ENCODE measurements around the gene CHMP3.

CHMP3 gene

GRCh38 chr2:86461042-86461743 is 102.0 kb downstream of the CHMP3 start:
- DNase-seq: no peak

DNA sequence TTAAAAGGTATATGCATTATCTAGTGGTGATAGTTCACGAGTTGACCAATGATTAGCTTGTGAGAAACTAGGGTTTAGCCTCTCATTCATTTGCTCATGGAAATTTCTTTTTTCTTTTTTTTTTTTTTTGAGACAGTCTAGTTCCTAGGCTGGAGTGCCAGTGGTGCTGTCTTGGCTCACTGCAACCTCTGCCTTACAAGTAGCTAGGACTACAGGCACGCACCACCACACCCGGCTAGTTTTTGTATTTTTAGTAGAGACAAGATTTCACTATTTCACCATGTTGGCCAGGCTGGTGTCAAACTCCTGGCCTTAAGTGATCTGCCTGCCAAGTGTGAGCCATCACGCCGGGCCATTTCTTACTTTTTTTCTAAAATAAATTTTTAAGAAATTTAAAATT is 108.1 kb downstream of the CHMP3 start:
- no peak for DNase-seq

DNA sequence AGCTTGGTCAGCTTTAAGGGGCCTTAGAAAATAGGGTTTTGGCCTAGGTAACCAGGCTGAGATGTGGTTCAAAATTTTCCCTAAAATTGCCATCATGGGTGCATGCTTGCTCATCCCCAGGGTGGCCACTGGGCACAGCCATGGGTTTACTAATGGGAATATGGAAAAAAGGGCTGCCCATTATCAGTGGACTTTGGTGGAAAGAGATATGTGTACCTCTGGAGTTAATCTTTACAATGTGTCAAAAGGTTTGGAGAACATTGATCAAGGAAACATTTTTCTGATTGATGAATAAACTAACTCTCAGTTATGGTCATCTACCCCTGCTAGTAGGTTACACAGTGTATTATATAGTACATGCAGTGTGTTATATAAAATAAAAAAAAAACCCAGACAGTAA is 109.0 kb downstream of the CHMP3 start:
- no peak for DNase-seq

GRCh38 chr2:86453836-86454235 is 109.4 kb downstream of the CHMP3 start:
- DNase-seq: peak; percentile 53
